IMR-90 (cell line): Measurements from ENCODE around the gene MICAL3. TPM values are rescaled to one million over a fixed set of nuclear protein-coding genes. Genes with fewer than 3 reads are reported as not detected.

ENCODE experiments used
- ATAC-seq: fragments of 200-7000 bp; cut with Tn5 transposase; 2 replicates; pipeline ENCODE4 v1.9.1; 2020; ENCODE audit warnings: low read depth, mild to moderate bottlenecking, moderate library complexity
- BruUV-seq: library from RNA; stranded (reverse); fragments of 400-500 nt; replicated peaks from 2 replicates; lab custom pipeline; 2021; lab: Mats Ljungman, UMichigan
- CTCF ChIA-PET: fragments of 300-600 bp; formaldehyde crosslinking; extraction: SDS; loops from one replicate; lab custom pipeline; 2021; ENCODE audit warnings: antibody characterized with exemption; lab: Yijun Ruan, JAX
- POLR2A ChIA-PET: fragments of 300-600 bp; sonication (Branson Sonifier 250); formaldehyde crosslinking; loops from one replicate; lab custom pipeline; 2022; ENCODE audit warnings: antibody characterized with exemption; ENCODE audit not compliant: unreplicated experiment; lab: Charles Lee
- DNase-seq: peaks from one replicate; pipeline ENCODE4 v3.0.0; 2013
- H2AFZ ChIP-seq: replicated peaks from 2 replicates; pipeline ENCODE3; 2013; ENCODE audit warnings: low read length, mild to moderate bottlenecking; ENCODE audit not compliant: poor library complexity
- H2AK5ac ChIP-seq: 2 replicates; pipeline ENCODE4 v1.6.1; 2013; ENCODE audit warnings: low read depth, low read length, inconsistent platforms
- H2AK9ac ChIP-seq: replicated peaks from 2 replicates; pipeline ENCODE3; 2013; ENCODE audit warnings: mild to moderate bottlenecking, low read depth, low read length, moderate library complexity; ENCODE audit not compliant: poor library complexity
- H2BK120ac ChIP-seq: 2 replicates; pipeline ENCODE4 v1.6.1; 2013; ENCODE audit warnings: low read depth, low read length, inconsistent platforms
- H2BK15ac ChIP-seq: 3 replicates; pipeline ENCODE4 v1.6.1; 2013; ENCODE audit warnings: low read depth, low read length, inconsistent platforms
- H2BK20ac ChIP-seq: 2 replicates; pipeline ENCODE4 v1.6.1; 2013; ENCODE audit warnings: low read depth, mild to moderate bottlenecking, inconsistent platforms, low read length, moderate library complexity
- H2BK5ac ChIP-seq: 2 replicates; pipeline ENCODE4 v1.6.1; 2013; ENCODE audit warnings: mild to moderate bottlenecking, low read depth, low read length, inconsistent platforms; ENCODE audit not compliant: poor library complexity, severe bottlenecking
- H3K14ac ChIP-seq: replicated peaks from 2 replicates; pipeline ENCODE4 v1.6.1; 2013; ENCODE audit warnings: low read depth, low read length, inconsistent platforms
- H3K18ac ChIP-seq: 2 replicates; pipeline ENCODE4 v1.6.1; 2013; ENCODE audit warnings: low read depth, low read length, control low read depth
- H3K23ac ChIP-seq: 2 replicates; pipeline ENCODE4 v1.6.1; 2013; ENCODE audit warnings: low read depth, low read length, inconsistent platforms
- H3K27ac ChIP-seq: 2 replicates; pipeline ENCODE4 v1.5.1; 2013; ENCODE audit warnings: mild to moderate bottlenecking, control low read depth, low read length; ENCODE audit not compliant: insufficient read depth
- H3K27me3 ChIP-seq: 2 replicates; pipeline ENCODE4 v1.6.1; 2013; ENCODE audit warnings: low read length; ENCODE audit not compliant: control insufficient read depth, insufficient read depth
- H3K36me3 ChIP-seq: 2 replicates; pipeline ENCODE4 v1.6.1; 2013; ENCODE audit warnings: low read length, mixed read lengths; ENCODE audit not compliant: control insufficient read depth, insufficient read depth
- H3K4ac ChIP-seq: 2 replicates; pipeline ENCODE4 v1.6.1; 2013; ENCODE audit warnings: low read depth, low read length, inconsistent platforms
- H3K4me1 ChIP-seq: 2 replicates; pipeline ENCODE4 v1.6.1; 2013; ENCODE audit warnings: low read length, mixed read lengths; ENCODE audit not compliant: control insufficient read depth, insufficient read depth
- H3K4me2 ChIP-seq: 2 replicates; pipeline ENCODE4 v1.6.1; 2013; ENCODE audit warnings: low read depth, mild to moderate bottlenecking, control low read depth, low read length, moderate library complexity
- H3K4me3 ChIP-seq: 2 replicates; pipeline ENCODE4 v1.5.1; 2013; ENCODE audit warnings: low read depth, mild to moderate bottlenecking, control low read depth, low read length, moderate library complexity; ENCODE audit not compliant: insufficient read depth
- H3K56ac ChIP-seq: 2 replicates; pipeline ENCODE4 v1.6.1; 2013; ENCODE audit warnings: low read length, inconsistent platforms; ENCODE audit not compliant: insufficient read depth; ENCODE audit errors: extremely low read depth
- H3K79me1 ChIP-seq, 2 experiments: 2 replicates each; pipeline ENCODE4 v1.6.1; 2013; ENCODE audit warnings: low read length in 2 of 2, inconsistent platforms in 1 of 2, low read depth in 1 of 2
- H3K9ac ChIP-seq: 2 replicates; pipeline ENCODE4 v1.6.1; 2013; ENCODE audit warnings: low read depth, low read length, control low read depth
- H3K9me1 ChIP-seq: 2 replicates; pipeline ENCODE4 v1.6.1; 2013; ENCODE audit warnings: low read length, inconsistent platforms; ENCODE audit not compliant: insufficient read depth
- H3K9me3 ChIP-seq: 2 replicates; pipeline ENCODE4 v1.6.1; 2013; ENCODE audit warnings: low read length; ENCODE audit not compliant: control insufficient read depth, insufficient read depth
- H4K20me1 ChIP-seq: 2 replicates; pipeline ENCODE4 v1.6.1; 2013; ENCODE audit warnings: low read length, inconsistent platforms; ENCODE audit not compliant: insufficient read depth
- H4K5ac ChIP-seq: 2 replicates; pipeline ENCODE4 v1.6.1; 2013; ENCODE audit warnings: mild to moderate bottlenecking, low read depth, low read length, control low read depth
- H4K8ac ChIP-seq, 2 experiments: 2 replicates each; pipeline ENCODE4 v1.6.1; 2013; ENCODE audit warnings: low read depth in 2 of 2, low read length in 2 of 2, control low read depth in 1 of 2, inconsistent platforms in 1 of 2
- H4K91ac ChIP-seq: 2 replicates; pipeline ENCODE4 v1.6.1; 2013; ENCODE audit warnings: low read depth, low read length, inconsistent platforms; ENCODE audit not compliant: insufficient read depth
- BHLHE40 ChIP-seq: fragments of 150-350 bp; IDR thresholded peaks from 2 replicates; pipeline ENCODE4 v1.6.1; 2016; ENCODE audit warnings: mild to moderate bottlenecking, low read depth, low read length
- CEBPB ChIP-seq: IDR thresholded peaks from 2 replicates; pipeline ENCODE4 v1.6.1; 2012; ENCODE audit warnings: low read depth, low read length, improper control_type of control experiment
- CHD1 ChIP-seq: IDR thresholded peaks from 2 replicates; pipeline ENCODE4 v1.6.1; 2012; ENCODE audit warnings: low read depth, low read length, improper control_type of control experiment
- CTCF ChIP-seq: conservative IDR thresholded peaks from 2 replicates; pipeline ENCODE4 v1.5.1; 2012; ENCODE audit warnings: mild to moderate bottlenecking, low read depth, low read length, improper control_type of control experiment
- ELK1 ChIP-seq: fragments of 150-350 bp; IDR thresholded peaks from 2 replicates; pipeline ENCODE4 v1.6.1; 2016; ENCODE audit warnings: low read depth, mild to moderate bottlenecking, low read length, moderate library complexity, borderline replicate concordance
- FOS ChIP-seq: fragments of 150-350 bp; IDR thresholded peaks from 2 replicates; pipeline ENCODE4 v1.6.1; 2016; ENCODE audit warnings: low read depth, low read length
- MAFK ChIP-seq: IDR thresholded peaks from 2 replicates; pipeline ENCODE4 v1.6.1; 2012; ENCODE audit warnings: low read depth, low read length, improper control_type of control experiment
- MAZ ChIP-seq: IDR thresholded peaks from 2 replicates; pipeline ENCODE4 v1.6.1; 2012; ENCODE audit warnings: low read depth, mild to moderate bottlenecking, low read length, improper control_type of control experiment, moderate library complexity, borderline replicate concordance
- MXI1 ChIP-seq: IDR thresholded peaks from 2 replicates; pipeline ENCODE4 v1.6.1; 2012; ENCODE audit warnings: low read depth, mild to moderate bottlenecking, low read length, moderate library complexity, borderline replicate concordance
- NFE2L2 ChIP-seq: fragments of 150-350 bp; IDR thresholded peaks from 2 replicates; pipeline ENCODE4 v1.6.1; 2016; ENCODE audit warnings: low read depth, mild to moderate bottlenecking, low read length
- POLR2A ChIP-seq: IDR thresholded peaks from 2 replicates; pipeline ENCODE4 v1.6.1; 2012; ENCODE audit warnings: mild to moderate bottlenecking, low read depth, low read length
- RAD21 ChIP-seq: IDR thresholded peaks from 2 replicates; pipeline ENCODE4 v1.6.1; 2012; ENCODE audit warnings: low read length, improper control_type of control experiment
- RCOR1 ChIP-seq: IDR thresholded peaks from 2 replicates; pipeline ENCODE4 v1.6.1; 2012; ENCODE audit warnings: mild to moderate bottlenecking, low read length, improper control_type of control experiment; ENCODE audit not compliant: insufficient replicate concordance
- RFX5 ChIP-seq: IDR thresholded peaks from 2 replicates; pipeline ENCODE4 v1.8.0; 2012; ENCODE audit warnings: low read depth, mild to moderate bottlenecking, low read length, moderate library complexity
- SMC3 ChIP-seq: fragments of 150-350 bp; IDR thresholded peaks from 2 replicates; pipeline ENCODE4 v1.6.1; 2016; ENCODE audit warnings: low read depth, mild to moderate bottlenecking, antibody characterized with exemption, low read length, moderate library complexity
- USF2 ChIP-seq: fragments of 150-350 bp; IDR thresholded peaks from 2 replicates; pipeline ENCODE4 v1.6.1; 2017; ENCODE audit warnings: mild to moderate bottlenecking, antibody characterized with exemption, low read length, low read depth
- WGBS, 2 experiments: methylation state at CpG; one replicate each; pipeline versions ENCODE4 v1.1.5 to v1.1.7; 2013; ENCODE audit warnings: missing lambda C conversion rate in 2 of 2; ENCODE audit not compliant: insufficient read length in 1 of 2; ENCODE audit errors: extremely low coverage in 2 of 2; 5-methylcytosine and 5-hydroxymethylcytosine counted together
- dilution Hi-C: fragments of 300-500 bp; cut with HindIII; formaldehyde crosslinking; loops from one replicate; pipeline ENCODE4 v1.14.3; 2018; ENCODE audit warnings: low sequenced_read_pairs; ENCODE audit not compliant: unreplicated experiment
- in situ Hi-C: fragments of 300-500 bp; cut with MboI; formaldehyde crosslinking; loops from 3 replicates; pipeline ENCODE4 v1.14.3; 2019; ENCODE audit warnings: low sequenced_read_pairs, inconsistent platforms, mixed read lengths
- intact Hi-C: fragments of 100-400 bp; cut with micrococcal nuclease; formaldehyde crosslinking; loops from 2 replicates; pipeline ENCODE4 v1.10.0; 2022
- polyA plus RNA-seq, 3 experiments: library from polyadenylated mRNA; depleted of rRNA; stranded (reverse); fragments of >200 nt; gene quantifications; 2 replicates each; pipeline ENCODE4 v1.2.3, GENCODE V29; 2012; ENCODE audit warnings: low replicate concordance in 1 of 3
- total RNA-seq: library from RNA; depleted of rRNA; stranded (reverse); fragments of >200 nt; gene quantifications from 2 replicates; pipeline ENCODE4 v1.2.3, GENCODE V29; 2012

The MICAL3 gene
- total and polyA plus RNA-seq, 2 of the 4 experiments (the other 2 are of a cell fraction): 17.6 to 26.8 TPM

GRCh38 chr22:17952273-17952801, 72.0 kb downstream of the MICAL3 start:
- peaks cover 26% of the 10 kb centered on the region for H3K9me1 ChIP-seq
- no peak for ATAC-seq

More at GRCh38 chr22:17952273-17952801, 72.0 kb downstream of the MICAL3 start:
- H3K9ac ChIP-seq: no peak overlapping the region
- no peak overlapping the region for H3K4ac ChIP-seq
- no TSS peak for BruUV-seq
- no peak overlapping the region for H4K5ac ChIP-seq
- H2BK20ac ChIP-seq: no peak overlapping the region
- dilution Hi-C loops (no loop called here), intact Hi-C loops (no loop called here), in situ Hi-C loops (no loop called here)
- H4K91ac ChIP-seq: no peak overlapping the region
- ChIA-PET CTCF (no interaction called here), POLR2A (no interaction called here)
- no peak overlapping the region for H3K18ac ChIP-seq
- no peak overlapping the region for H3K27ac ChIP-seq
- no peak overlapping the region for H3K23ac ChIP-seq
- H2BK15ac ChIP-seq: no peak overlapping the region
- no peak for DNase-seq
- TF ChIP-seq NFE2L2 (no peak), POLR2A (no peak), MAZ (no peak), CHD1 (no peak), RCOR1 (no peak), CTCF (no peak), RFX5 (no peak), BHLHE40 (no peak), MAFK (no peak), CEBPB (no peak), RAD21 (no peak), MXI1 (no peak), USF2 (no peak), SMC3 (no peak), FOS (no peak), ELK1 (no peak)
- no peak overlapping the region for H3K56ac ChIP-seq
- H3K4me2 ChIP-seq: no peak overlapping the region
- no peaks in the 10 kb centered on the region for H3K36me3 ChIP-seq
- WGBS, 2 experiments: no CpG with 5 or more reads among the region's 9 CpGs
- no peak overlapping the region for H3K4me3 ChIP-seq
- no peaks in the 10 kb centered on the region for H3K27me3 ChIP-seq
- H2BK120ac ChIP-seq: no peak overlapping the region
- peaks cover 10% of the 10 kb centered on the region for H3K4me1 ChIP-seq
- H3K79me1 ChIP-seq: peaks cover 70 to 92% of the 10 kb centered on the region in 2 experiments
- H2AK9ac ChIP-seq: no peak overlapping the region
- H4K8ac ChIP-seq: no peak overlapping the region
- H3K14ac ChIP-seq: no peak overlapping the region
- peaks cover 35% of the 10 kb centered on the region for H4K20me1 ChIP-seq
- no peak overlapping the region for H2BK5ac ChIP-seq
- H2AFZ ChIP-seq: no peak overlapping the region
- no peak overlapping the region for H2AK5ac ChIP-seq
- no peaks in the 10 kb centered on the region for H3K9me3 ChIP-seq
